ENCODE measurements around the gene AFAP1.
A peak's percentile ranks its signal among the peaks of the same experiment; 100 is the strongest.
"Not testable (repeated sequence)": the region's sequence is repeated elsewhere in the genome, so short reads cannot be mapped to it uniquely, and the experiment has no call there.

AFAP1 gene

GRCh38 chr4:7945709-7946380 lies 6.2 kb upstream of the AFAP1 start:
- DNase-seq = peak; percentile 48

DNA sequence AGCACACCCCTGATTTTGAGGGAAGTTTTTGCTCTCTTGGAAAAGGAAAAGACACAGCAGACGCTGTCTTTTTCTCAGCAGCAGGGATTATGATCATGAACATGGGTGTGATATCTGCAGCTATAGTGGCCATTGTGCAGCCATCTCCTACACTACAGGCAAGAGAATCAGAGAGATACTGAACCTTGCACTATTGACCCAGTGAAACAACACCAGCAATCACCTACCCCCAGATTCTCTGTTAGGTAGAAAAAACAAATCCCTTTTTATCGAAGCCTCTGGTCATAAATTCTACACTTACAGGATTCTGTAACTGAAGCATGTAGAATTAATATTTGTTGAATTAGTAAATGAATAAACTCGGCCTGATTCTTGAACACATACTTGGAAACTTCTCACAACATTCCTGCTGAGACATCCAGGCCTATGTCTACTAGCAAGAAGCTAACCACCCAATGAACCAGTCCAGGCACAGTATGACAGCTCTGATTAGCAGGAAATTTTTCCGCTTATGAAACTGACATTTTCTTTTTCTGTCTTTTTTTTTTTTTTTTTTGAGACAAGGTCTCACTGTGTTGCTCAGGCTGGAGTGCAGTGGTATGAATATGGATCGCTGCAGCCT lies 5.0 kb upstream of the AFAP1 start:
- no peak for DNase-seq

GRCh38 chr4:7943688-7944087 lies 4.0 kb upstream of the AFAP1 start:
- DNase-seq = not testable (repeated sequence)

DNA sequence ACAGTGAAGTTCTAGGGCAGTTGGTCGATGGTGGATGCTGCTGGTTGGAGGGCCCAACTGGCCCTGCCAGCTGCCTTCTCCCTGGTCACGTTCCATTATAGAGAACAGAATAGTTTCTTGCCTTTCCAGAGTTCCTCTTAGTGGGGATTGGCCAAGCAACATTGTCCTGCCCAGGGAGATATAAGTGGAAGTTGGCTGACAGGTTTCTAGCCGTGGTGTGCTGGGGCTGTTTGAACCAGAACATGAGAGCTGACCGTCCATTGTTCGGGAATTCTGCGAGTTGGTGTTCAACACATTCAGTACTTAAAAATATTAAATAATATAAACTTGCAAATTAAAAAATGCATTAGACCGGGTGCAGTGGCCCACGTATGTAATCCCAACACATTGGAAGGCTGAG lies 3.5 kb upstream of the AFAP1 start:
- DNase-seq = no peak

GRCh38 chr4:7941965-7942496 lies 2.4 kb upstream of the AFAP1 start:
- DNase-seq = no peak

DNA sequence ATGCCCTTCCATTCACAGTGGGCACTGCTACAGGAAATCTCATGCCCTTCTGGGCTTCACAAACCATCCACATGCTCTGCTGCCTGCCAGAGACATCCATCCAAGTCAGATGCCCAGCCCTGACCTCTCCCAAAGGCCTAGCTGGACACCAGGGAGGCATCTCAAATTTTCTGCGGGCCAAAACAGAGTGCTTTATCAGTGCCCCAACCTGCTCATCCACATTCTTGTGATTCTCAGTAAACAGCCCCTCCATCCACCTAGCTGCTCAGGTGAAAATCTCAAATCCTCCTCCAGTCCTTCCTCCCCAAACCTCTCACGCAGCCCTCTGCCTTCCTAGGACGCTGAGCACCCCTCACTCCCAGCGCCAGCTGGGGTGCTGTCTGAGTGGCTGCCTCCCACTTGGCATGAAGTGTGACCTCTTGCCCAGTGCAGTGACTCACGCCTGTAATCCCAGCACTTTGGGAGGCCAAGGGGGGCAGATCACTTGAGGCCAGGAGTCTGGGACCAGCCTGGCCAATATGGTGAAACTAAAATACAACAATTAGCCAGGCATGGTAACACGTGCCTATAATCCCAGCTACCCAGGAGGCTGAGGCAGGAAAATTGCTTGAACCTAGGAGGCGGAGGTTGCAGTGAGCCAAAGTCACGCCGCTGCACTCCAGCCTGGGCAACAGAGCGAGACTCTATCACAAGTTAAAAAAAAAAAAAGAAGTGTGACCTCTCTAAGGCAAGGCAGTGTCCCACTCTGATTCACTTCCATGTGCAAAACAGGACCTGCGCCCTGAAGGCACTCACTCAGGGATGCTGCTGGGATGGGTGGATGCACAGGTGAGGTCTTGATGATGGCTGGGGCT lies 1.7 kb upstream of the AFAP1 start:
- peak; percentile 20 for DNase-seq

GRCh38 chr4:7938609-7939376 lies 868 bp downstream of the AFAP1 start:
- peak; percentile 73 for DNase-seq

GRCh38 chr4:7938266-7938608 lies 1.4 kb downstream of the AFAP1 start:
- peak; percentile 76 for DNase-seq

- DNase-seq = no peak
Measured at GRCh38 chr4:7937006-7937405, 2.7 kb downstream of the AFAP1 start.

GRCh38 chr4:7933651-7934510 lies 5.8 kb downstream of the AFAP1 start:
- no peak for DNase-seq

DNA sequence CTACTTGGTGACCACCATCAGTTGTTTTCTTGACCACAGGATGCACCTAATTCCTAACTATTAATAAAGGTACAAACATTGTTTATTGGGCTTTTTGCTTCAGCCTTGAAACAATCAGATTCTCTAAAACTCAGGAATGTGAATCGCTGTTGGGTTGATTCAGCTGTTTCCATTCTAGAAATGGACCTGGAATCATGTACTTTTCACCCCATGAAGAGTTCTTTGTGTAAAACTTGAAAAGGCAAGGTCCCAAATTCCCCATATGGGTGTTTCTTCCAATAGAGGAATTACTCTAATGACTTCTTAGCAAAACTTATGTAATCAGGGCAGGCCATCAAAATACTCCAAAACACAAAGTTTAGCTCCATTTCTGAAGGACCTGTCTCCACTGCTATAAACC lies 7.4 kb downstream of the AFAP1 start:
- DNase-seq = peak; percentile 37

GRCh38 chr4:7929118-7929951 lies 10.3 kb downstream of the AFAP1 start:
- DNase-seq = peak; percentile 37

DNA sequence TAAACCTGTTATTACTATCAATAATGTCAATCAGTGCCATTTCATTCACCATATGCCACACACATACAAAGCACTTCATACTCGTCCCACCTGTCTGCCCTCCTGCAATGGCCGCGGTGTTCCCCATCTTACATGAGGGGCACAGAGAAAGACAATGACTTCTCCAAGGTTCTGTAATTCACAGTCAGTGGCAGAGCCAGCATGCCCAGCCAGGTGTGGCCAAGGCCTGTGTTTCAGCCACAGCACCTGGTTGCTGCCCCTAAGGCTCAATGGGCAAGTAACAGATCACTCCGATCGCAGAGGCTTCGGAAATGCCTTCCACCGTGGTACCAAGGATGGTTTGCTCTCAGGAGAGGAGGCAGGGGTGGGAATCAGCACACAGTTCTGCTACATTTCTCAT lies 10.9 kb downstream of the AFAP1 start:
- no peak for DNase-seq

- no peak for DNase-seq
Measured at GRCh38 chr4:7926822-7927221, 12.8 kb downstream of the AFAP1 start.

DNA sequence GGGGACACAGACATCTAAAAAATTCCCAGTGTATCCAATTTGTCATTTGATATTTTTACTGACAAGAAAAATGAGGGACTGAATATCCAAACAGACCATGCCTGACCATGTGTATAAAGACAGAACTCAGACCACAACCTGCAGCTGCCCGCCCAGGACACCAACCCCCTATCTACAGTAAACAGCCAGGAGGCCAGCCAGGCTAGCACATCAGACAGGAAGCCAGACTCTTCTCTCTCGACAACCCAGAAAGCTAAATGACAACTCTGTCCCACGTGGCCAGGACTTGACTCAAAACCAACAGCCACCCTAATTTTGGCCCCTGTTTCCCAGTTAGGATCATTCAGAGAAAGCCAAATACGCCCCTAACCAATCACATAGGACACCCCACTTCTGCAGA lies 15.1 kb downstream of the AFAP1 start:
- no peak for DNase-seq

DNA sequence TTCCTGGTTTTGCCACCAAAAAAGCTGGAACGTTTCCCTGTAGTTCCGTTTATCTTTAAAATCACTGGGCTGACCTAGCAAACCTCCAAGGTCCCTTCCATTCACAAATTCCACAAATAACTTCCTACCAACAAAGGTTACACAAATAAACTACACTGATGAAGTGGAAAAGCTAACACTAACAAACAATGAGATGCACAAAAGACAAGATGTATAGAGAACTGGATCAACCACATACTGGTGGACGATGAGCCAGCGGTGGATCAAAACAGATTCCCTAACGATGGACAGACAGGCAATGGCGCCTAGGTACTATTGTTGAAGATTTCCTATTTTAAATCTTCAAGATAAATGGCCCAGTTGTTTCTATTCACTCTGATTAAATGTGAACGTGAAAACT lies 15.5 kb downstream of the AFAP1 start:
- DNase-seq = no peak

DNA sequence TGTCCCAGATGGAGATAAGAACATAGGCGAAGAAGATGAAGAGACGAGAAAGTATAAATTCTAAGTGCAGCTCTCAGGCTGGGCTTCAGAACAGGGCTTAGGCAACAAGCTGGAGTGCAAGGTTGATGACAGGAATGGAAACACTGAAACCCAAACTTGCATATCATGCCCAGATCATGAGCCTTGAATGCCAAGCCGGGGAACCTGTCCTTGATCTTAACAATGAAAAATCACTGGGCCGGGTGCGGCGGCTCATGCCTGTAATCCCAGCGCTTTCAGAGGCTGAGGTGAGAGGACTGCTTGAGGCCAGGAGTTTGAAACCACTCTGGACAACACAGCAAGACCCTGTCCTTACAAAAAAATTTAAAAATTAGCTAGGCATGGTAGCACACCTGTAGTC lies 17.2 kb downstream of the AFAP1 start:
- DNase-seq = no peak

DNA sequence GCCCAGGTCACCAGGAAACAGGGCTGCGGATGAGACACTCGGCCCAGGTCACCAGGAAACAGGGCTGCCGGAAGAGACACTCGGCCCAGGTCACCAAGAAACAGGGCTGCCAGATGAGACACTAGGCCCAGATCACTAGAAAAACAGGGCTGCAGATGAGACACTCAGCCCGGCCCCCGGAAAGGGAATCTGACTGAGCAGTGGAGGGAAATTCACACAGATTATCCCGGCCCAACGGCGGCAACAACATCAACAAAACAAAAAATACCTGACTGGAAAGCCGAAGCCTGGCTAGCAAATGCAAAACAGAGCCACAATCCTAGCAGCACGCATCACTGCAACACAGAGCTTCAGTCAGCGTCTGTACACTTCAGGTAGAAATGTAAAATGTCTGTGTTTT lies 20.7 kb downstream of the AFAP1 start:
- DNase-seq = no peak

DNA sequence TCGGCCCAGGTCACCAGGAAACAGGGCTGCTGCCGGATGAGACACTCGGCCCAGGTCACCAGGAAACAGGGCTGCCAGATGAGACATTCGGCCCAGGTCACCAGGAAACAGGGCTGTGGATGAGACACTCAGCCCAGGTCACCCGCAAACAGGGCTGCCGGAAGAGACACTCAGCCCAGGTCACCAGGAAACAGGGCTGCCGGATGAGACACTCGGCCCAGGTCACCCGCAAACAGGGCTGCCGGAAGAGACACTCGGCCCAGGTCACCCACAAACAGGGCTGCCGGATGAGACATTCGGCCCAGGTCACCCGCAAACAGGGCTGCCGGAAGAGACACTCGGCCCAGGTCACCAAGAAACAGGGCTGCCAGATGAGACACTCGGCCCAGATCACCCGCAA lies 21.5 kb downstream of the AFAP1 start:
- DNase-seq = not testable (repeated sequence)

- DNase-seq = peak; percentile 23
Measured at GRCh38 chr4:7917669-7918068, 22.0 kb downstream of the AFAP1 start.

DNA sequence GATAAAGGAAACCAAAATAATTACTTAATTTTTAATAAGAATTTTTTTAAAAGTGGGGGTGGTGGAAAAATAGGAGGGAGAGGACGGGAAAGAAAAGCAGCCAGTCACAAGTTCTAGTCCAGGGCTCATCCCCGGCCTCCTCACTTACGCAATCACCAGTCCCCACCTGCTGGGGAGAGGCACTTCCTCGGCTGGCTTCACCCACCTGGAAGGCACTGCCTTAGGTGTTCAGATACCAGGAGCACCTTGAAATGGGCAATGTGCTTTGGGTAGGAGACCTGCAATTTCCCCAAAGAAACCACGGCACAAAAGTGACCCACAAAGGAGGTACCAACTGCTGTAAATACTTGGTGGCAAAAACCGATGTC lies 23.8 kb downstream of the AFAP1 start:
- no peak for DNase-seq
